Measurements from ENCODE around the gene DNTT.

DNTT gene

GRCh38 chr10:96352027-96352426 lies 47.8 kb downstream of the DNTT start:
- DNase-seq = no peak

- no peak for DNase-seq
Measured at GRCh38 chr10:96352582-96352981, 48.3 kb downstream of the DNTT start.

GRCh38 chr10:96357038-96357620 lies 52.9 kb downstream of the DNTT start:
- DNase-seq = no peak

- no peak for DNase-seq
Measured at GRCh38 chr10:96358851-96359540, 54.8 kb downstream of the DNTT start, which contains the start of gene OPALIN. Gene OPALIN, minus strand, starts transcription at chr10:96359002. Its CDS starts 106 bp downstream, at chr10:96358896.

GRCh38 chr10:96359616-96360015 lies 55.4 kb downstream of the DNTT start:
- no peak for DNase-seq

GRCh38 chr10:96360331-96360730 lies 56.1 kb downstream of the DNTT start:
- no peak for DNase-seq

GRCh38 chr10:96360766-96361165 lies 56.5 kb downstream of the DNTT start:
- no peak for DNase-seq

GRCh38 chr10:96365571-96365970 lies 61.3 kb downstream of the DNTT start:
- DNase-seq = no peak

- DNase-seq = no peak
Measured at GRCh38 chr10:96366508-96366907, 62.3 kb downstream of the DNTT start.

GRCh38 chr10:96367470-96367869 lies 63.2 kb downstream of the DNTT start:
- no peak for DNase-seq

- no peak for DNase-seq
Measured at GRCh38 chr10:96368971-96369370, 64.7 kb downstream of the DNTT start.

- peak; percentile 17 for DNase-seq
Measured at GRCh38 chr10:96369890-96370583, 65.8 kb downstream of the DNTT start.

- peak; percentile 35 for DNase-seq
Measured at GRCh38 chr10:96370584-96371157, 66.4 kb downstream of the DNTT start.

- no peak for DNase-seq
Measured at GRCh38 chr10:96371356-96371755, 67.1 kb downstream of the DNTT start.

GRCh38 chr10:96374004-96374403 lies 69.8 kb downstream of the DNTT start:
- DNase-seq = no peak

GRCh38 chr10:96374639-96374984 lies 70.4 kb downstream of the DNTT start:
- no peak for DNase-seq

GRCh38 chr10:96374985-96375830 lies 71.0 kb downstream of the DNTT start:
- peak; percentile 67 for DNase-seq

GRCh38 chr10:96376483-96376882 lies 72.2 kb downstream of the DNTT start:
- DNase-seq = no peak

GRCh38 chr10:96377816-96378294 lies 73.6 kb downstream of the DNTT start:
- DNase-seq = no peak

GRCh38 chr10:96378741-96379140 lies 74.5 kb downstream of the DNTT start:
- DNase-seq = no peak

GRCh38 chr10:96379758-96380157 lies 75.5 kb downstream of the DNTT start:
- DNase-seq = no peak

- no peak for DNase-seq
Measured at GRCh38 chr10:96380821-96381220, 76.6 kb downstream of the DNTT start.

GRCh38 chr10:96384506-96384905 lies 80.3 kb downstream of the DNTT start:
- DNase-seq = no peak

All from NCI-H1092 treated with DMSO at 0.1 percent for 48 hours (cell line).